ENCODE data around the gene ADH5. TPM values are rescaled to one million over a fixed set of nuclear protein-coding genes. Genes with fewer than 3 reads are reported as not detected.

The ADH5 gene
- total RNA-seq, 2 experiments from 2014 or later, result 107 to 114 TPM

GRCh38 chr4:99054428-99054994, 34.1 kb downstream of the ADH5 start:
- H3K27me3 Mint-ChIP-seq, result no peaks in the 10 kb centered on the region
- DNase-seq, result no peak
- peak overlapping the region; percentile 62 for H3K27ac Mint-ChIP-seq
- POLR2A ChIA-PET, result interaction anchor here (0.8 to 2.4 kb wide), 3 partner anchors 34 to 60 kb away, joined by 4 to 17 read pairs (median 14); partner anchors contain the start of genes ADH5 and METAP1
- H3K4me3 Mint-ChIP-seq, result no peak overlapping the region
- H3K9me3 Mint-ChIP-seq, result no peaks in the 10 kb centered on the region
- CTCF ChIA-PET, result interaction anchor here (0.8 to 8.1 kb wide), 6 partner anchors 11 to 587 kb away, joined by 3 to 181 read pairs (median 4); partner anchors contain the start of genes ADH5 and METAP1
- peaks cover 43% of the 10 kb centered on the region for H3K4me1 Mint-ChIP-seq
- H3K36me3 Mint-ChIP-seq (ENCODE audit: low read depth), result peaks cover 41% of the 10 kb centered on the region

GRCh38 chr4:99052902-99053301, 35.7 kb downstream of the ADH5 start:
- Mint-ChIP-seq H3K36me3 (ENCODE audit: low read depth) (peaks cover 48% of the 10 kb centered on the region), H3K27me3 (no peaks in the 10 kb centered on the region), H3K4me3 (no peak overlapping the region), H3K4me1 (peaks cover 43% of the 10 kb centered on the region), H3K27ac (peak overlapping the region; percentile 54), H3K9me3 (no peaks in the 10 kb centered on the region)
- POLR2A ChIA-PET, result interaction anchor here (2.3 kb wide), 1 partner anchor 58 kb away, joined by 14 read pairs; the partner anchor contains the start of gene METAP1
- no peak for DNase-seq
- CTCF ChIA-PET, result interaction anchor here (8.1 kb wide), 1 partner anchor 58 kb away, joined by 181 read pairs; the partner anchor contains the start of gene METAP1

GRCh38 chr4:99047710-99048109, 40.9 kb downstream of the ADH5 start:
- H3K4me3 Mint-ChIP-seq, result no peak overlapping the region
- DNase-seq, result no peak
- H3K9me3 Mint-ChIP-seq, result no peaks in the 10 kb centered on the region
- peaks cover 73% of the 10 kb centered on the region for H3K36me3 Mint-ChIP-seq (ENCODE audit: low read depth)
- POLR2A ChIA-PET, result interaction anchor here (0.9 kb wide), 2 partner anchors 8 to 52 kb away, joined by 3 read pairs; partner anchors contain the start of gene METAP1
- no peak overlapping the region for H3K27ac Mint-ChIP-seq
- H3K27me3 Mint-ChIP-seq, result no peaks in the 10 kb centered on the region
- CTCF ChIA-PET, result interaction anchor here (1.4 kb wide), 1 partner anchor 8 kb away, joined by 5 read pairs; no protein-coding TSS in a partner anchor
- H3K4me1 Mint-ChIP-seq, result peaks cover 26% of the 10 kb centered on the region

GRCh38 chr4:99043346-99043745, 45.2 kb downstream of the ADH5 start:
- no peak for DNase-seq

GRCh38 chr4:99038213-99038612, 50.4 kb downstream of the ADH5 start:
- Mint-ChIP-seq H3K9me3 (peaks cover 6% of the 10 kb centered on the region), H3K4me3 (no peak overlapping the region), H3K27me3 (no peaks in the 10 kb centered on the region), H3K4me1 (peaks cover 10% of the 10 kb centered on the region), H3K36me3 (ENCODE audit: low read depth) (peaks cover 65% of the 10 kb centered on the region), H3K27ac (no peak overlapping the region)
- no peak for DNase-seq
- POLR2A ChIA-PET, result interaction anchor here (1.1 kb wide), 1 partner anchor 23 kb away, joined by 3 read pairs; no protein-coding TSS in a partner anchor
- CTCF ChIA-PET, result interaction anchor here (0.9 to 1.1 kb wide), 2 partner anchors 18 to 43 kb away, joined by 3 to 6 read pairs; partner anchors contain the start of gene METAP1

More at GRCh38 chr4:99043346-99043745, 45.2 kb downstream of the ADH5 start:
- peaks cover 20% of the 10 kb centered on the region for H3K4me1 Mint-ChIP-seq
- no peaks in the 10 kb centered on the region for H3K27me3 Mint-ChIP-seq
- POLR2A ChIA-PET, result interaction anchor here (1.1 to 1.9 kb wide), 5 partner anchors 13 to 114 kb away, joined by 3 to 14 read pairs (median 7); partner anchors contain the start of genes ADH5, EIF4E and METAP1
- H3K36me3 Mint-ChIP-seq (ENCODE audit: low read depth), result peaks cover 66% of the 10 kb centered on the region
- no peak overlapping the region for H3K4me3 Mint-ChIP-seq
- peaks cover 1% of the 10 kb centered on the region for H3K9me3 Mint-ChIP-seq
- CTCF ChIA-PET, result interaction anchor here (1.0 to 1.9 kb wide), 4 partner anchors 11 to 48 kb away, joined by 3 to 14 read pairs (median 6); partner anchors contain the start of gene METAP1
- peak overlapping the region; percentile 74 for H3K27ac Mint-ChIP-seq

GRCh38 chr4:99033956-99034355, 54.6 kb downstream of the ADH5 start:
- POLR2A ChIA-PET, result no interaction called here
- no peaks in the 10 kb centered on the region for H3K27me3 Mint-ChIP-seq
- peaks cover 55% of the 10 kb centered on the region for H3K36me3 Mint-ChIP-seq (ENCODE audit: low read depth)
- peaks cover 6% of the 10 kb centered on the region for H3K9me3 Mint-ChIP-seq
- CTCF ChIA-PET, result no interaction called here
- H3K4me1 Mint-ChIP-seq, result peaks cover 9% of the 10 kb centered on the region
- H3K4me3 Mint-ChIP-seq, result no peak overlapping the region
- DNase-seq, result no peak
- H3K27ac Mint-ChIP-seq, result no peak overlapping the region

GRCh38 chr4:99029852-99030251, 58.7 kb downstream of the ADH5 start:
- H3K27ac Mint-ChIP-seq, result no peak overlapping the region
- no peaks in the 10 kb centered on the region for H3K27me3 Mint-ChIP-seq
- ChIA-PET CTCF (interaction anchor here (1.1 to 2.3 kb wide), 2 partner anchors 26 to 35 kb away, joined by 5 to 14 read pairs; partner anchors contain the start of gene METAP1), POLR2A (interaction anchor here (0.7 kb wide), 1 partner anchor 59 kb away, joined by 3 read pairs; no protein-coding TSS in a partner anchor)
- DNase-seq, result no peak
- peaks cover 26% of the 10 kb centered on the region for H3K36me3 Mint-ChIP-seq (ENCODE audit: low read depth)
- peaks cover 10% of the 10 kb centered on the region for H3K4me1 Mint-ChIP-seq
- no peaks in the 10 kb centered on the region for H3K9me3 Mint-ChIP-seq
- no peak overlapping the region for H3K4me3 Mint-ChIP-seq

GRCh38 chr4:99029018-99029735, 59.4 kb downstream of the ADH5 start:
- no peak for DNase-seq
- Mint-ChIP-seq H3K4me3 (no peak overlapping the region), H3K9me3 (no peaks in the 10 kb centered on the region), H3K4me1 (peaks cover 16% of the 10 kb centered on the region), H3K27ac (no peak overlapping the region), H3K27me3 (no peaks in the 10 kb centered on the region), H3K36me3 (ENCODE audit: low read depth) (peaks cover 21% of the 10 kb centered on the region)
- ChIA-PET POLR2A (interaction anchor here (0.7 kb wide), 1 partner anchor 60 kb away, joined by 3 read pairs; no protein-coding TSS in a partner anchor), CTCF (interaction anchor here (1.1 to 2.3 kb wide), 2 partner anchors 27 to 34 kb away, joined by 5 to 14 read pairs; partner anchors contain the start of gene METAP1)

- DNase-seq, result no peak
- POLR2A ChIA-PET, result no interaction called here
- peaks cover 16% of the 10 kb centered on the region for H3K36me3 Mint-ChIP-seq (ENCODE audit: low read depth)
- H3K27me3 Mint-ChIP-seq, result no peaks in the 10 kb centered on the region
- no peaks in the 10 kb centered on the region for H3K9me3 Mint-ChIP-seq
- CTCF ChIA-PET, result interaction anchor here (2.3 kb wide), 1 partner anchor 33 kb away, joined by 14 read pairs; the partner anchor contains the start of gene METAP1
- peaks cover 23% of the 10 kb centered on the region for H3K4me1 Mint-ChIP-seq
- no peak overlapping the region for H3K27ac Mint-ChIP-seq
- H3K4me3 Mint-ChIP-seq, result no peak overlapping the region
These were observed 60.4 kb downstream of the ADH5 start for GRCh38 chr4:99028187-99028586.

- H3K4me3 Mint-ChIP-seq, result no peak overlapping the region
- no peak overlapping the region for H3K27ac Mint-ChIP-seq
- ChIA-PET CTCF (interaction anchor here (0.8 kb wide), 1 partner anchor 32 kb away, joined by 3 read pairs; the partner anchor contains the start of gene METAP1), POLR2A (no interaction called here)
- DNase-seq, result no peak
- no peaks in the 10 kb centered on the region for H3K27me3 Mint-ChIP-seq
- H3K4me1 Mint-ChIP-seq, result peaks cover 23% of the 10 kb centered on the region
- peaks cover 14% of the 10 kb centered on the region for H3K36me3 Mint-ChIP-seq (ENCODE audit: low read depth)
- H3K9me3 Mint-ChIP-seq, result no peaks in the 10 kb centered on the region
These were observed 61.3 kb downstream of the ADH5 start for GRCh38 chr4:99027304-99027703.

- POLR2A ChIA-PET, result interaction anchor here (1.1 to 1.6 kb wide), 2 partner anchors 63 to 97 kb away, joined by 4 to 5 read pairs; partner anchors contain the start of genes ADH5 and EIF4E
- peaks cover 23% of the 10 kb centered on the region for H3K4me1 Mint-ChIP-seq
- no peak overlapping the region for H3K27ac Mint-ChIP-seq
- H3K4me3 Mint-ChIP-seq, result no peak overlapping the region
- no peak for DNase-seq
- peaks cover 12% of the 10 kb centered on the region for H3K9me3 Mint-ChIP-seq
- H3K27me3 Mint-ChIP-seq, result no peaks in the 10 kb centered on the region
- peaks cover 22% of the 10 kb centered on the region for H3K36me3 Mint-ChIP-seq (ENCODE audit: low read depth)
- CTCF ChIA-PET, result no interaction called here
These were observed 63.1 kb downstream of the ADH5 start for GRCh38 chr4:99025506-99025905.

GRCh38 chr4:99024481-99025275, 63.9 kb downstream of the ADH5 start:
- Mint-ChIP-seq H3K36me3 (ENCODE audit: low read depth) (peaks cover 23% of the 10 kb centered on the region), H3K4me1 (peaks cover 21% of the 10 kb centered on the region), H3K27me3 (no peaks in the 10 kb centered on the region), H3K9me3 (peaks cover 17% of the 10 kb centered on the region), H3K27ac (no peak overlapping the region), H3K4me3 (no peak overlapping the region)
- CTCF ChIA-PET, result interaction anchor here (1.5 kb wide), 1 partner anchor 29 kb away, joined by 8 read pairs; the partner anchor contains the start of gene METAP1
- no peak for DNase-seq
- POLR2A ChIA-PET, result interaction anchor here (1.1 to 1.6 kb wide), 2 partner anchors 64 to 96 kb away, joined by 4 to 5 read pairs; partner anchors contain the start of genes ADH5 and EIF4E
